ENCODE data around the gene MDH2. TPM values are rescaled to one million over a fixed set of nuclear protein-coding genes. Genes with fewer than 3 reads are reported as not detected.

The MDH2 gene
- total and polyA plus RNA-seq, 2 of the 8 experiments (the other 6 are each of a cell fraction or from before 2014, with no cell fraction given) = 203 to 254 TPM

- TF ChIP-seq KDM5A (IDR thresholded peaks at IDR 0.05; ENCODE audit: low read length) = no peak
- TF ChIP-seq RBBP5 (IDR thresholded peaks at IDR 0.05; ENCODE audit: borderline replicate concordance, low read depth, low read length) = no peak
- no peak for TF ChIP-seq GTF2F1 (IDR thresholded peaks at IDR 0.05; ENCODE audit: borderline replicate concordance, low read depth, low read length)
- no peak for TF ChIP-seq CREB1 (IDR thresholded peaks at IDR 0.05)
- TF ChIP-seq E2F6 (IDR thresholded peaks at IDR 0.05) = no peak
- TF ChIP-seq TEAD4 (IDR thresholded peaks at IDR 0.05; ENCODE audit: low read depth, low read length) = no peak
- TF ChIP-seq GABPA (IDR thresholded peaks at IDR 0.05; ENCODE audit: borderline replicate concordance, insufficient read depth, low read length) = no peak
These were observed 3.5 kb upstream of the MDH2 start (continued) for GRCh38 chr7:76044375-76044865.
